Transverse colon (tissue), 4 donors: ENCODE measurements around the gene OR52B6.

Experiments
- POLR2AphosphoS5 ChIP-seq, 3 donors: sonication (generic); formaldehyde crosslinking; IDR thresholded peaks; one replicate each; pipeline ENCODE4 v1.6.1; 2016; ENCODE audit warnings: antibody characterized with exemption in 3 of 3
- TF ChIP-seq, protein P1 (sequence below), 5 experiments: fragments of 200-600 bp in 3 of 5; fragments of 450-650 bp in 2 of 5; sonication (generic) in 3 of 5; IDR thresholded peaks; 1 replicate in 2 of 5; 2 replicates in 3 of 5; pipeline ENCODE4 v1.5.1; 2016 to 2017; ENCODE audit warnings: antibody characterized with exemption in 5 of 5, inconsistent platforms in 3 of 5, mild to moderate bottlenecking in 2 of 5, moderate library complexity in 1 of 5

DNA sequence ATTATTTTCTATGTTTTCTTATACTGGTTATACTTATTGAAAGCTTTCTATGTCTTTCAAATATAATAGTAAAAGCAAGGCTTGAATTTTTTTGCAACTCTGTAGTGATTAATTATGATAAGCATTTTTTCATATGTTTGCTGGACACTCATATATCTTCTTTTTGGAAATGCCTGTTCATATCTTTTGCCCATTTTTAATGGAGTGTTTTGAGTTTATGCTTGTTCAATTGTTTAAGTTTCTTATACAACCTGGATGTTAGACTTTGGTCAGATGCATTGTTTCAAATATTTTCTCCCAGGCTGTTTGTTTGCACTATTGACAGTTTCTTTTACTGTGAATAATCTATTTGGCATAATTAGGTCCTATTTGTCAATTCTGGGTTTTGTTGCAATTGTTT is 44.2 kb upstream of the OR52B6 start:
- TF ChIP-seq, protein P1, sequence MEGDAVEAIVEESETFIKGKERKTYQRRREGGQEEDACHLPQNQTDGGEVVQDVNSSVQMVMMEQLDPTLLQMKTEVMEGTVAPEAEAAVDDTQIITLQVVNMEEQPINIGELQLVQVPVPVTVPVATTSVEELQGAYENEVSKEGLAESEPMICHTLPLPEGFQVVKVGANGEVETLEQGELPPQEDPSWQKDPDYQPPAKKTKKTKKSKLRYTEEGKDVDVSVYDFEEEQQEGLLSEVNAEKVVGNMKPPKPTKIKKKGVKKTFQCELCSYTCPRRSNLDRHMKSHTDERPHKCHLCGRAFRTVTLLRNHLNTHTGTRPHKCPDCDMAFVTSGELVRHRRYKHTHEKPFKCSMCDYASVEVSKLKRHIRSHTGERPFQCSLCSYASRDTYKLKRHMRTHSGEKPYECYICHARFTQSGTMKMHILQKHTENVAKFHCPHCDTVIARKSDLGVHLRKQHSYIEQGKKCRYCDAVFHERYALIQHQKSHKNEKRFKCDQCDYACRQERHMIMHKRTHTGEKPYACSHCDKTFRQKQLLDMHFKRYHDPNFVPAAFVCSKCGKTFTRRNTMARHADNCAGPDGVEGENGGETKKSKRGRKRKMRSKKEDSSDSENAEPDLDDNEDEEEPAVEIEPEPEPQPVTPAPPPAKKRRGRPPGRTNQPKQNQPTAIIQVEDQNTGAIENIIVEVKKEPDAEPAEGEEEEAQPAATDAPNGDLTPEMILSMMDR (IDR thresholded peaks at IDR 0.05), result no peak
- TF ChIP-seq POLR2AphosphoS5 (IDR thresholded peaks at IDR 0.05), result no peak
